ENCODE measurements around the gene GHR.

- TF ChIP-seq CTCF (IDR thresholded peaks at IDR 0.05; ENCODE audit: low read length) (no peak), EZH2 (IDR thresholded peaks at IDR 0.05; ENCODE audit: borderline replicate concordance, low read length) (no peak)
Measured at GRCh38 chr5:42526179-42526578, 102.9 kb downstream of the GHR start.
